Measurements from ENCODE around the gene PSMA5. TPM values are rescaled to one million over a fixed set of nuclear protein-coding genes. Genes with fewer than 3 reads are reported as not detected.

PSMA5 gene
- total and polyA plus RNA-seq, 2 of the 4 experiments (the other 2 are of a cell fraction): 75.5 to 107 TPM

GRCh38 chr1:109369167-109369746 lies 57.0 kb downstream of the PSMA5 start:
- ChIA-PET CTCF (interaction anchor here (0.8 kb wide), 1 partner anchor 13 kb away, joined by 3 read pairs; no protein-coding TSS in a partner anchor), POLR2A (ENCODE audit: unreplicated experiment) (no interaction called here)
- H3K23ac ChIP-seq (ENCODE audit: low read depth, low read length): peak overlapping the region; percentile 79; the same call in 1 of the 2 replicates
- H4K20me1 ChIP-seq (ENCODE audit: insufficient read depth, low read length): no peaks in the 10 kb centered on the region
- H2AK9ac ChIP-seq (replicated peaks; ENCODE audit: low read depth, low read length, poor library complexity): no peak overlapping the region
- peak overlapping the region; percentile 86 for H3K14ac ChIP-seq (replicated peaks; ENCODE audit: low read depth, low read length)
- peak overlapping the region; percentile 95 for H3K4ac ChIP-seq (ENCODE audit: low read depth, low read length)
- no peak overlapping the region for H3K56ac ChIP-seq (ENCODE audit: extremely low read depth, insufficient read depth, low read length)
- peak overlapping the region; percentile 66; the same call in 1 of the 2 replicates for H3K27ac ChIP-seq (ENCODE audit: insufficient read depth, low read length)
- H3K4me1 ChIP-seq (ENCODE audit: control insufficient read depth, insufficient read depth, low read length): peaks cover 25% of the 10 kb centered on the region
- peak overlapping the region; percentile 55 to 60 for H4K8ac ChIP-seq (ENCODE audit: low read depth in 2 of 2, low read length in 2 of 2)
- no peak overlapping the region for H2AFZ ChIP-seq (replicated peaks; ENCODE audit: low read length, poor library complexity)
- DNase-seq (peak; percentile 66), ATAC-seq (ENCODE audit: low read depth) (peak; percentile 18; the same call in 1 of the 2 replicates)
- peak overlapping the region; percentile 97 for H2AK5ac ChIP-seq (ENCODE audit: low read depth, low read length)
- peaks cover 19% of the 10 kb centered on the region for H3K9me1 ChIP-seq (ENCODE audit: insufficient read depth, low read length)
- no peaks in the 10 kb centered on the region for H3K27me3 ChIP-seq (ENCODE audit: control insufficient read depth, insufficient read depth, low read length)
- H2BK5ac ChIP-seq (ENCODE audit: low read depth, low read length, poor library complexity, severe bottlenecking): peak overlapping the region; percentile 98
- H3K9ac ChIP-seq (ENCODE audit: low read depth, low read length): no peak overlapping the region
- no TSS peak for BruUV-seq (replicated peaks)
- intact Hi-C loops (cut with micrococcal nuclease): no loop called here
- H3K4me2 ChIP-seq (ENCODE audit: low read depth, low read length): no peak overlapping the region
- no CpG with 5 or more reads among the region's 6 CpGs for WGBS, 2 experiments (ENCODE audit: extremely low coverage in 2 of 2, insufficient read length in 1 of 2)
- H4K5ac ChIP-seq (ENCODE audit: low read depth, low read length): peak overlapping the region; percentile 51; the same call in 1 of the 2 replicates
- dilution Hi-C loops (cut with HindIII; ENCODE audit: low sequenced_read_pairs, unreplicated experiment): no loop called here
- H3K18ac ChIP-seq (ENCODE audit: low read depth, low read length): peak overlapping the region; percentile 81
- peak overlapping the region; percentile 71; the same call in 1 of the 3 replicates for H2BK15ac ChIP-seq (ENCODE audit: low read depth, low read length)
- TF ChIP-seq MXI1 (IDR thresholded peaks at IDR 0.05; ENCODE audit: borderline replicate concordance, low read depth, low read length) (no peak), SMC3 (IDR thresholded peaks at IDR 0.05; ENCODE audit: low read depth, low read length) (no peak)
- TF ChIP-seq, protein P1, sequence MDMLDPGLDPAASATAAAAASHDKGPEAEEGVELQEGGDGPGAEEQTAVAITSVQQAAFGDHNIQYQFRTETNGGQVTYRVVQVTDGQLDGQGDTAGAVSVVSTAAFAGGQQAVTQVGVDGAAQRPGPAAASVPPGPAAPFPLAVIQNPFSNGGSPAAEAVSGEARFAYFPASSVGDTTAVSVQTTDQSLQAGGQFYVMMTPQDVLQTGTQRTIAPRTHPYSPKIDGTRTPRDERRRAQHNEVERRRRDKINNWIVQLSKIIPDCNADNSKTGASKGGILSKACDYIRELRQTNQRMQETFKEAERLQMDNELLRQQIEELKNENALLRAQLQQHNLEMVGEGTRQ (IDR thresholded peaks at IDR 0.05; ENCODE audit: low read depth, low read length): no peak
- peak overlapping the region; percentile 60 for H4K91ac ChIP-seq (ENCODE audit: insufficient read depth, low read depth, low read length)
- peak overlapping the region; percentile 93 for H2BK20ac ChIP-seq (ENCODE audit: low read depth, low read length)
- H3K4me3 ChIP-seq (ENCODE audit: insufficient read depth, low read depth, low read length): no peak overlapping the region
- peaks cover 10% of the 10 kb centered on the region for H3K36me3 ChIP-seq (ENCODE audit: control insufficient read depth, insufficient read depth, low read length)
- in situ Hi-C loops (cut with MboI; ENCODE audit: low sequenced_read_pairs): no loop called here
- H3K79me1 ChIP-seq (ENCODE audit: low read depth in 1 of 2, low read length in 2 of 2): peaks cover 15 to 65% of the 10 kb centered on the region in 2 experiments
- H2BK120ac ChIP-seq (ENCODE audit: low read depth, low read length): peak overlapping the region; percentile 91
- H3K9me3 ChIP-seq (ENCODE audit: control insufficient read depth, insufficient read depth, low read length): no peaks in the 10 kb centered on the region
